ENCODE data around the gene SLC22A23.

DNA sequence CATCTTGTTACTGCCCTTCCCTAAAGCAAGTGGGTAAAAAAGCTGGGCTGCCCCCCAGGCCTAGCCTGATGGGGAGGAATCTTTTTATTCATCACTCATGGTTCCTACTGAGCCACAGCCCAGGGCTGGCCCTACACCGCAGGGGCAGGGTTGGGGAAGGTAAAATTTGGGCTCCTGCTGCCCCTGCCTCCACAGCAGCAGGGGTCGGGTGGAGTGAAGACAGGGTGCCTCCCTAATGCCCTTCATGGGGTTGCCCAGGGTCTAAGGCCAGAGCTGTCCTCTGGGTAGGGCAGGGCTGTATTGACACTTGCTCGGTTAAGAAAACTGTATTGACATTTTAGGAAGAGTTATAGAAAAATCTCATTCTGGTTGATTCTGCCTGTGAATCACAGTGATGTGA, 207.0 kb downstream of the SLC22A23 start:
- TF ChIP-seq POLR2A (IDR thresholded peaks at IDR 0.05; ENCODE audit: low read depth, low read length) = no peak
- no peak for TF ChIP-seq POLR2AphosphoS5 (IDR thresholded peaks at IDR 0.05; ENCODE audit: low read depth, low read length)
- no peak for TF ChIP-seq TAF1 (IDR thresholded peaks at IDR 0.05; ENCODE audit: borderline replicate concordance, low read depth, low read length)

All from GM12892 (cell line).